Uterus (tissue), 4 donors: ENCODE data around the gene GNG4. TPM values are rescaled to one million over a fixed set of nuclear protein-coding genes. Genes with fewer than 3 reads are reported as not detected.

Experiments
- DNase-seq, 2 donors: peaks; one replicate each; pipeline ENCODE4 v3.0.0-alpha.2; 2019 to 2020
- H3K27ac ChIP-seq, 2 donors: fragments of 200-600 bp; sonication (generic); 1 replicate in 1 of 2; 2 replicates in 1 of 2; pipeline ENCODE4 v1.5.1; 2016 to 2018
- H3K27me3 ChIP-seq, 2 donors: fragments of 200-600 bp; sonication (generic); one replicate each; pipeline ENCODE4 v1.5.1; 2018 to 2019; ENCODE audit warnings: control low read depth in 1 of 2
- H3K36me3 ChIP-seq, 2 donors: fragments of 200-600 bp; sonication (generic); one replicate each; pipeline ENCODE4 v1.5.1; 2019; ENCODE audit warnings: control low read depth in 1 of 2
- H3K4me1 ChIP-seq, 2 donors: fragments of 200-600 bp; sonication (generic); one replicate each; pipeline ENCODE4 v1.5.1; 2018 to 2019; ENCODE audit warnings: control low read depth in 1 of 2
- H3K4me3 ChIP-seq, 2 donors: fragments of 200-600 bp; sonication (generic); 1 replicate in 1 of 2; 2 replicates in 1 of 2; pipeline ENCODE4 v1.5.1; 2018 to 2019; ENCODE audit warnings: mild to moderate bottlenecking in 1 of 2
- H3K9me3 ChIP-seq, 2 donors: fragments of 200-600 bp; sonication (generic); one replicate each; pipeline ENCODE4 v1.5.1; 2019; ENCODE audit warnings: control low read depth in 1 of 2
- CTCF ChIP-seq, 4 experiments: fragments of 200-600 bp in 2 of 4; fragments of 450-650 bp in 2 of 4; sonication (generic) in 2 of 4; IDR thresholded peaks; one replicate each; pipeline ENCODE4 v1.5.1; 2016 to 2019; ENCODE audit warnings: antibody characterized with exemption in 4 of 4, mild to moderate bottlenecking in 2 of 4, moderate library complexity in 1 of 4
- POLR2A ChIP-seq, 2 donors: fragments of 450-650 bp; IDR thresholded peaks; one replicate each; pipeline ENCODE4 v1.6.1; 2016; ENCODE audit warnings: antibody characterized with exemption in 2 of 2, mild to moderate bottlenecking in 1 of 2, moderate library complexity in 1 of 2
- intact Hi-C: fragments of 100-400 bp; cut with DNase I; formaldehyde crosslinking; loops from one replicate; pipeline ENCODE4 v1.15.1; 2023; ENCODE audit warnings: low total_unique reads
- total RNA-seq, 4 donors: library from RNA; depleted of rRNA in 3 of 4; stranded (reverse); fragments of >200 nt in 3 of 4; gene quantifications; one replicate each; pipeline versions ENCODE4 v1.1.0 to v1.2.4, GENCODE V29; 2014 to 2023
- donor health status: DM: yes; HTN: yes; CAD: no.

Gene GNG4
- total RNA-seq, 4 donors from 2014 or later, result 0.51 to 8.2 (median 2.3) TPM

- DNase-seq, result peak; percentile 35 to 57
- peak overlapping the region in 1 of 2 donors; percentile 2 for H3K27ac ChIP-seq
- no peak overlapping the region for H3K4me3 ChIP-seq
- no peaks in the 10 kb centered on the region for H3K27me3 ChIP-seq
- no peaks in the 10 kb centered on the region for H3K9me3 ChIP-seq
- H3K4me1 ChIP-seq, result no peaks in the 10 kb centered on the region
- intact Hi-C loops, result no loop called here
- TF ChIP-seq POLR2A (IDR thresholded peaks at IDR 0.05), result no peak
- TF ChIP-seq CTCF (IDR thresholded peaks at IDR 0.05), result no peak
- no peaks in the 10 kb centered on the region for H3K36me3 ChIP-seq
Measured at GRCh38 chr1:235588916-235589515, 60.6 kb downstream of the GNG4 start.

GRCh38 chr1:235588156-235588555 lies 61.4 kb downstream of the GNG4 start:
- intact Hi-C loops, result no loop called here

GRCh38 chr1:235586992-235587391 lies 62.6 kb downstream of the GNG4 start:
- Histone ChIP-seq H3K4me1 (no peaks in the 10 kb centered on the region), H3K4me3 (no peak overlapping the region), H3K27me3 (no peaks in the 10 kb centered on the region), H3K27ac (no peak overlapping the region), H3K9me3 (no peaks in the 10 kb centered on the region), H3K36me3 (no peaks in the 10 kb centered on the region)
- TF ChIP-seq CTCF (IDR thresholded peaks at IDR 0.05) (no peak), POLR2A (IDR thresholded peaks at IDR 0.05) (no peak)
- DNase-seq, result no peak
- intact Hi-C loops, result no loop called here

More at GRCh38 chr1:235588156-235588555, 61.4 kb downstream of the GNG4 start:
- DNase-seq, result no peak
- Histone ChIP-seq H3K36me3 (no peaks in the 10 kb centered on the region), H3K27ac (no peak overlapping the region), H3K9me3 (no peaks in the 10 kb centered on the region), H3K27me3 (no peaks in the 10 kb centered on the region), H3K4me1 (no peaks in the 10 kb centered on the region), H3K4me3 (no peak overlapping the region)
- TF ChIP-seq CTCF (IDR thresholded peaks at IDR 0.05) (no peak), POLR2A (IDR thresholded peaks at IDR 0.05) (no peak)

GRCh38 chr1:235586413-235586812 lies 63.2 kb downstream of the GNG4 start:
- no peak overlapping the region for H3K27ac ChIP-seq
- no peaks in the 10 kb centered on the region for H3K4me1 ChIP-seq
- DNase-seq, result no peak
- H3K9me3 ChIP-seq, result no peaks in the 10 kb centered on the region
- no peak overlapping the region for H3K4me3 ChIP-seq
- TF ChIP-seq POLR2A (IDR thresholded peaks at IDR 0.05) (no peak), CTCF (IDR thresholded peaks at IDR 0.05) (no peak)
- intact Hi-C loops, result no loop called here
- no peaks in the 10 kb centered on the region for H3K27me3 ChIP-seq
- no peaks in the 10 kb centered on the region for H3K36me3 ChIP-seq

GRCh38 chr1:235584973-235585372 lies 64.6 kb downstream of the GNG4 start:
- H3K36me3 ChIP-seq, result no peaks in the 10 kb centered on the region
- no peaks in the 10 kb centered on the region for H3K4me1 ChIP-seq
- no peaks in the 10 kb centered on the region for H3K27me3 ChIP-seq
- no peak for TF ChIP-seq CTCF (IDR thresholded peaks at IDR 0.05)
- no peak for TF ChIP-seq POLR2A (IDR thresholded peaks at IDR 0.05)
- H3K9me3 ChIP-seq, result no peaks in the 10 kb centered on the region
- no peak overlapping the region for H3K27ac ChIP-seq
- no peak for DNase-seq
- no peak overlapping the region for H3K4me3 ChIP-seq
- intact Hi-C loops, result no loop called here
